Vagina (tissue), 2 donors: Measurements from ENCODE around the gene SPATA31C1.

Experiments used
- CTCF ChIP-seq, 3 experiments: fragments of 450-650 bp in 2 of 3; fragments of 200-600 bp in 1 of 3; sonication (generic) in 1 of 3; IDR thresholded peaks; one replicate each; pipeline ENCODE4 v1.5.1; 2017 to 2019; ENCODE audit warnings: antibody characterized with exemption in 3 of 3, mild to moderate bottlenecking in 2 of 3, moderate library complexity in 2 of 3
- POLR2AphosphoS5 ChIP-seq, 2 donors: sonication (generic); formaldehyde crosslinking; IDR thresholded peaks; one replicate each; pipeline ENCODE4 v1.9.0; 2017; ENCODE audit warnings: antibody characterized with exemption in 2 of 2, mild to moderate bottlenecking in 2 of 2, low read depth in 1 of 2; ENCODE audit not compliant: insufficient read depth in 1 of 2

DNA sequence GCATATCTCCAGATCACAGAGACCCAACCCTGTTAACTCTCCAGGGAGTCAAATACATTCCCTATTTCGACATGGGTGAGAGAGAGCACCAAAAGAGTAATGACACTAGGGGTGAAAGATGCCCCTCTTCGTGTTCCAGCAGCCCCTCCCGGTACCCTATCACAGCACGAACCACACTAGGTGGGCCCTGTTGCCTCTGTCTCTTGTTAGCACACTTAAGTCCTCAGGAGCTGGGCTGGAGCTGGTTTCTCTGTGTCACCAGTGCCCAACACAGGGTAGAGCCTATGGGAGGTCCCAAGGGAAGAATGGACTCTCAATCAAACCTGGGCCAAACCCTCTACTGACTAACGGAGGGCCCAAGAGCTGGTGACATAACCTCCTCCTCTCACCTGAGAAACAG lies 55.4 kb downstream of the SPATA31C1 start:
- TF ChIP-seq CTCF (IDR thresholded peaks at IDR 0.05) (no peak), POLR2AphosphoS5 (IDR thresholded peaks at IDR 0.05; ENCODE audit: insufficient read depth in 1 of 2, low read depth in 1 of 2) (no peak)
